GM12801 (cell line): ENCODE measurements around the gene LRRC10B.

Experiments used
- TF ChIP-seq, protein P1 (sequence below): IDR thresholded peaks from one replicate; pipeline ENCODE4 v1.5.1; 2011; ENCODE audit warnings: control low read depth; ENCODE audit not compliant: insufficient read length; ENCODE audit errors: extremely low read depth

Gene LRRC10B

DNA sequence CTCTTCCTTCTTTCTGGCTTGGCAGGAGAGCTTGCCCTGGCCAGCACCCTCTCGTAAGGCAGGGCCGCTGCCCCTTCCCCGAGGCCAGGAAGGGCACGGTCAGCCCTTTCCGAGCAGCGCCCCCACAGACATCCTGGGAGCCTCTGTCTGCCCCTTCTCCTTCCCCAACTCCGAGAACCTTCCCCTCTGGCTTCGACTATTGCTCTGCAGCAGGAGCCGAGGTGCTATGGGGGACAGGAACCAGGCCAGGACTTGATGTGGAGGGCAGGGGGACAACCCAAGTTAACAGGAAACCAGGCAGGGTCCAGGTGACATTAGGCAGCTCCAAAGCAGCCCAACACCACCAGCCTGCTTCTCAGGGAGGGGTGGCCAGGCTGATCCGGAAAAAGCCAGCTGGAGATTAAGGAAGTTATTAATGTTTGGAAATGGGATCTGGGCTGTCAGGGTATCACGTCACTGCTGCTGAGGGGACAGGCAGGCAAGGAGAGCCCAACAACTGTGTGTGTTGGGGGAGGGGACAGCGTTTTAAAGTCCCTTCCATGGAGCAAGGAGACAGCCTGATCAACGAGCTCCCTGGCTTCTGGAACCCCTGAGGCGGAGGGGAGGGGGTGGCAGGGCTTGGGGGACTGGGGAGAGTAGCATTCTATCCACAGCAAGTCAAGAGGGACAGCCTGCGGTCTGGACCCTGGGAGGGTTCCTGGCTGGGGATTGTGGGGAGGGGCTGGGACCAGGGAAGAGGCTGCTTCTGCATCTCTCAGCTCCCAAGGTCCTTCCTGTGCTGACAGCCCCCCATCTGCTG, 45.0 kb downstream of the LRRC10B start:
- TF ChIP-seq, protein P1, sequence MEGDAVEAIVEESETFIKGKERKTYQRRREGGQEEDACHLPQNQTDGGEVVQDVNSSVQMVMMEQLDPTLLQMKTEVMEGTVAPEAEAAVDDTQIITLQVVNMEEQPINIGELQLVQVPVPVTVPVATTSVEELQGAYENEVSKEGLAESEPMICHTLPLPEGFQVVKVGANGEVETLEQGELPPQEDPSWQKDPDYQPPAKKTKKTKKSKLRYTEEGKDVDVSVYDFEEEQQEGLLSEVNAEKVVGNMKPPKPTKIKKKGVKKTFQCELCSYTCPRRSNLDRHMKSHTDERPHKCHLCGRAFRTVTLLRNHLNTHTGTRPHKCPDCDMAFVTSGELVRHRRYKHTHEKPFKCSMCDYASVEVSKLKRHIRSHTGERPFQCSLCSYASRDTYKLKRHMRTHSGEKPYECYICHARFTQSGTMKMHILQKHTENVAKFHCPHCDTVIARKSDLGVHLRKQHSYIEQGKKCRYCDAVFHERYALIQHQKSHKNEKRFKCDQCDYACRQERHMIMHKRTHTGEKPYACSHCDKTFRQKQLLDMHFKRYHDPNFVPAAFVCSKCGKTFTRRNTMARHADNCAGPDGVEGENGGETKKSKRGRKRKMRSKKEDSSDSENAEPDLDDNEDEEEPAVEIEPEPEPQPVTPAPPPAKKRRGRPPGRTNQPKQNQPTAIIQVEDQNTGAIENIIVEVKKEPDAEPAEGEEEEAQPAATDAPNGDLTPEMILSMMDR: no peak

DNA sequence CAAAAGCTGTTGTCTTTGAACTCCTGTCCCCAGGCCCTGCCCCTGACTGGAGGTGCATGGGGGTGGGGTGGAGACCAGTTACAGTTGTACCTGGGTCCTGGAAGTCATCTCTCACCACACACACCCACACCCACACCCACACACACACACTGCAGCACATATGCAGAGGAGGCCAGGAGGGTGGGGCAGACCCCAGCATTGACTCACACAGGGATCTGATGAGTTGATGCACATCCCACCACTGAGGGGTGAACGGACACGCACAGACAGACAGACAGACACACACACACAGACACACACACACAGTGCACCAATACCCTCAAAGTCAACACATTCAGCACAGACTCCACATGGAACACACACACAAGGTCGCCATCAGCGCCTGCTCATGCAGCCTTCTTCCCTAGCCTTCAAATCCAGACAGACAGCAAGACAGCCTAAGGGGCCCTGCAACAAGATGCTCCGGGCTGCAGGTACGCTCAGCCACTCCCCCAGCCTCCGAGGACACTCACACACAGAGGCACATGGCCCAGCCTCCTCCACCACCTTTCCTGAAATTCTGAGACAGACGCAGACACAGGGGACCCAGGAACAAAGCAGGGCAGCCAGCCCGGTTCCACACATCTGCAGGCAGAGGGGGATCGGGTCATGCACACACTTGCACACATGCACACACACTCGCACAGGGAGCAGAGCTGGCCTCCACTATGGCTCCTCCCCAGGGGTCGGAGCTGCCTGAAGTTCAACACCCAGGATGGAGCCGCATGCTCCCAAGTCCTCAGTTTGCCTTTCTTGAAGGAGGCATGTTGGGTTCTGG, 45.8 kb downstream of the LRRC10B start:
- TF ChIP-seq, protein P1: no peak

DNA sequence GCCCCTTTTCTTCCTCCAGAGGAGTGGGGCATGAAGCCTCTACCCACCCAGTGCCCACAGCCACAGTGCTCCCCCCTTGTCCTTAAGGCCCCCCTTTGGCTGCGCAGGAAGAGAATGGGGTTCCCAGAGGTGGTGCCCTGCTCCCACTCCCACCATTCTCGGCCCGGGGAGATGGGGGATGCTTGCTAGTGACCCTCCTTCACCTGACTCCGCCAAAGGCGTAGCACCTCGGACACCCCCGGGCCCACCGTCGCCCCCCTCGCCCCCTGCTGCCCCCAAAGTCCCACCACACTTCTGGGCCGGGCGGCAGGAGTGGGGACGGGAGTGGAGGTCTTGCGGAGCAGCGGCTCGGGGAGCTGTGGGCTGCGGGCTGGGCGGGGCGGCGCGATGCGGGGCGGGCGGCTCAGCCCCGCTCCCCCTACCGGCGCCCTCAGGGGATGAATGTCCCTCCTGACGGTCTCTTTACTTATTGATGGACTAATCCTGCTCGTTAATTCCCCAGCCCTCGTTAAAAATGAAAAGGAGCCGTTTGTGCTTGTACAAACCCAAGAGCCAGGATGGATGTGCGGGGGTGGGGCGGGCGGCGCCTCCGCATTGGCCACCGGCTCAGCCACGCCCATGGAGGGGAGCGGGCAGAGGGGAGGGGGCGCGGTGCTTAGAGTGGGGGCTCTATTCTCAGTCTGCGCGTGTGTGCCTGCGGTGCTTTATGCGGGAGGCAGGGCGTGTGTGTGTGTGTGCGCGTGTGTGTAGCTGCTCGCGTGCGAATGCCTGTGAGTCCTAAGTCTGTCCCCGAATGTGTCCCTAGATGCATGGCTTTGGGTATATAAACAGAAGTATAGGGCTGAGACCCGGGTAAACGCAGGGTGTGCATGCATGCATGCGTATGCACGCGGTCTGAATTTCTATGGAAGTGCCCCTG, 46.8 kb downstream of the LRRC10B start:
- TF ChIP-seq, protein P1: no peak

DNA sequence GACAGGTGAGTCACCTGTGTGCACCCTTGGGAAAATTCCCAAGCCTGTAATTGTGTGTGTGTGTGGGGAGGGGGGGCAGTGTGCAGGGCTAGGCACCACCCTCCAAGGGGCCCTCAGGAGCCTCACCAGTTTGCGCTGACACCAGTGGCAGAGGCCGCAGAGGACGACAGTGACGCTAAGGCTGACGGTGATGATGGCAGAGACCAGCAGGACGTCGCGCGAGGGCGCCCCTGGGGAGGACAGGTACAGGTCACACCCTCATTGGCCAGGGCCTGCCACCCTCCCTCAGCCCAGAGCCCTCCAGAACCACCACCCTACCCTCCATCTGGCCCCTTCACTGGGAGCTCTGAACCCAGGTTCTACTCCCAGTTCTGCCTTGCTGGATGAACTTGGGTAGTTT, 47.4 kb downstream of the LRRC10B start:
- TF ChIP-seq, protein P1: no peak

DNA sequence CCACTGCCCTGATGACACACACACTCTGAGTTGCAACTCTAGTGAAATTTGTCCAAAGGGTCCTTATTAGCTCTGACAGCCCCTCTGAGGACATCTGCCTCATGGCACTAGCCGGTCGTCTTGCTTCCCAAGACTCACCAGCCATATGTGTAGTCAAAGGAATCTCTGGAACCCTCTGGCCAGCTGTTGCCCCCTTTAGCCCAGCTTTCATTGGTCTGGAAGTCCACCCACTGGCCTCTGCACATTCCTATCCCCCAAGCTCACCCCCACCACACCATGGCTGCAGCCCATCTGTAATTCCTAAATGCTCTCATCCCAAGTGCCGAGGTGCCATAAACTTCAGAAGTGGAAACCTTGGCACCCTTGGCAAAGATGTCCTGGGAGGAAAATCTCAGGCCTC, 48.1 kb downstream of the LRRC10B start:
- TF ChIP-seq, protein P1: no peak
